Body of pancreas (tissue), 4 donors: Measurements from ENCODE around the gene UST. TPM values are rescaled to one million over a fixed set of nuclear protein-coding genes. Genes with fewer than 3 reads are reported as not detected.

Experiments used
- ATAC-seq: fragments of 150-250 bp; one replicate; pipeline ENCODE4 v1.9.1; 2016
- DNase-seq, 4 donors: peaks; one replicate each; pipeline ENCODE4 v3.0.0-alpha.2; 2019
- H3K27ac ChIP-seq, 4 donors: fragments of 200-600 bp; sonication (generic); 1 replicate in 3 of 4; 2 replicates in 1 of 4; pipeline versions ENCODE4 v1.5.1 to v1.6.1; 2016 to 2019; ENCODE audit warnings: mild to moderate bottlenecking in 1 of 4, mixed read lengths in 1 of 4, moderate library complexity in 1 of 4
- H3K27me3 ChIP-seq, 2 donors: fragments of 200-600 bp; sonication (generic); one replicate each; pipeline ENCODE4 v1.6.0; 2016; ENCODE audit warnings: mild to moderate bottlenecking in 1 of 2
- H3K36me3 ChIP-seq, 2 donors: fragments of 200-600 bp; sonication (generic); replicated peaks in 1 of 2; 2 replicates each; pipeline ENCODE4 v1.5.1; 2016; ENCODE audit warnings: low read depth in 2 of 2; ENCODE audit not compliant: insufficient read depth in 1 of 2
- H3K4me1 ChIP-seq: fragments of 200-600 bp; sonication (generic); one replicate; pipeline ENCODE4 v1.6.0; 2016
- H3K4me3 ChIP-seq, 2 donors: fragments of 200-600 bp; sonication (generic); 1 replicate in 1 of 2; 2 replicates in 1 of 2; pipeline ENCODE4 v1.5.1; 2016 to 2019
- H3K9me3 ChIP-seq, 3 donors: fragments of 200-600 bp; sonication (generic); 1 replicate in 2 of 3; 2 replicates in 1 of 3; pipeline ENCODE4 v1.5.1; 2016
- POLR2A ChIP-seq, 3 donors: fragments of 450-650 bp; IDR thresholded peaks; one replicate each; pipeline ENCODE4 v1.6.1; 2016; ENCODE audit warnings: antibody characterized with exemption in 3 of 3, mild to moderate bottlenecking in 2 of 3
- WGBS, 2 donors: methylation state at CpG; one replicate each; pipeline ENCODE4 v1.1.5; 2017; 5-methylcytosine and 5-hydroxymethylcytosine counted together
- intact Hi-C: fragments of 100-400 bp; cut with DNase I; formaldehyde crosslinking; loops from one replicate; pipeline ENCODE4 v1.15.1; 2023
- total RNA-seq, 2 donors: library from RNA; depleted of rRNA; stranded (reverse); fragments of >200 nt; gene quantifications; one replicate each; pipeline ENCODE4 v1.1.0, GENCODE V29; 2016
- TF ChIP-seq, protein P1 (sequence below), 7 experiments: fragments of 450-650 bp in 4 of 7; fragments of 200-600 bp in 3 of 7; sonication (generic) in 3 of 7; IDR thresholded peaks; one replicate each; pipeline ENCODE4 v1.5.1; 2016 to 2019; ENCODE audit warnings: antibody characterized with exemption in 7 of 7

Gene UST
- total RNA-seq, 2 donors from 2014 or later: 11.4 to 28.3 TPM

DNA sequence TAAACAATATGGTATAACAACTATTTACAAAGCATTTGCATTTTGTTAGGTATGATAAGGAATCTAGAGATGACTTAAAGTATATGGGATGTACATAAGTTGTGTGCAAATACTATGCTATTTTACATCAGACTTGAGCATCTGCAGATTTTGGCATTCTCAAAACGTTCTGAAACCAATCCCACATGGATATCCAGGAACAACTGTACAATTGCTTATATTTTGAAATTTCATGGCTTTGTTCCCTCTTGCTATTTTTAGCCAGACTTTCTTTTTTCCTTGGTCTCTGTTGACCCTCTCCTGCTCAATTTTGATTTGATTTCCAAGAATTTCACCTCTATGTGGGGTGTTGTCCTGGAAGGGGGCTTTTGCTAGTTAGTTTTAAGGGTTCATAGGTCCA lies 32.9 kb upstream of the UST start:
- intact Hi-C loops: no loop called here
- Histone ChIP-seq H3K36me3 (no peaks in the 10 kb centered on the region), H3K9me3 (no peaks in the 10 kb centered on the region), H3K4me3 (no peak overlapping the region), H3K27me3 (no peaks in the 10 kb centered on the region), H3K4me1 (no peaks in the 10 kb centered on the region), H3K27ac (no peak overlapping the region)
- ATAC-seq (no peak), DNase-seq (no peak)
- TF ChIP-seq, protein P1, sequence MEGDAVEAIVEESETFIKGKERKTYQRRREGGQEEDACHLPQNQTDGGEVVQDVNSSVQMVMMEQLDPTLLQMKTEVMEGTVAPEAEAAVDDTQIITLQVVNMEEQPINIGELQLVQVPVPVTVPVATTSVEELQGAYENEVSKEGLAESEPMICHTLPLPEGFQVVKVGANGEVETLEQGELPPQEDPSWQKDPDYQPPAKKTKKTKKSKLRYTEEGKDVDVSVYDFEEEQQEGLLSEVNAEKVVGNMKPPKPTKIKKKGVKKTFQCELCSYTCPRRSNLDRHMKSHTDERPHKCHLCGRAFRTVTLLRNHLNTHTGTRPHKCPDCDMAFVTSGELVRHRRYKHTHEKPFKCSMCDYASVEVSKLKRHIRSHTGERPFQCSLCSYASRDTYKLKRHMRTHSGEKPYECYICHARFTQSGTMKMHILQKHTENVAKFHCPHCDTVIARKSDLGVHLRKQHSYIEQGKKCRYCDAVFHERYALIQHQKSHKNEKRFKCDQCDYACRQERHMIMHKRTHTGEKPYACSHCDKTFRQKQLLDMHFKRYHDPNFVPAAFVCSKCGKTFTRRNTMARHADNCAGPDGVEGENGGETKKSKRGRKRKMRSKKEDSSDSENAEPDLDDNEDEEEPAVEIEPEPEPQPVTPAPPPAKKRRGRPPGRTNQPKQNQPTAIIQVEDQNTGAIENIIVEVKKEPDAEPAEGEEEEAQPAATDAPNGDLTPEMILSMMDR (IDR thresholded peaks at IDR 0.05): no peak
- TF ChIP-seq POLR2A (IDR thresholded peaks at IDR 0.05): no peak
- 38 to 43% methylated on average over 1 of the region's 1 CpG for WGBS, 2 donors

DNA sequence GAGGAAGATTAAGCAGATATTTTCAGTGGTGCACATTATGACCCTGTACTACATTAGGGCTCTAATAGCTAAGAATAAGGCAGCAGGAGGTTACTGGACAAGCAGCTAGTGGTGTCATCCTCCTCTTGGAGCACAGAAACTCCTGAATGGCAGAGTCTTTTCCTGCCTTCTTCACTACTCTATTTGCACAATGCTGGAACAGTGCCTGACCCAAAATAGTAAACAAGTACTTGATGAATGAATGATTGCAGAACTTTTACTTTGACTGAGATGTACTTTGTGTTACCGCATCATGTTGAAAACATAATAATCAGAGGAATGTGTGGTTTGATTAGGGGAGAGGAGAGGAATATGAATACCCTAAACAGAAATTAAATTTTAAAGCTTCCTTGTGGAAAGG lies 30.0 kb upstream of the UST start:
- 0% methylated on average over 1 of the region's 1 CpG for WGBS, 2 donors

DNA sequence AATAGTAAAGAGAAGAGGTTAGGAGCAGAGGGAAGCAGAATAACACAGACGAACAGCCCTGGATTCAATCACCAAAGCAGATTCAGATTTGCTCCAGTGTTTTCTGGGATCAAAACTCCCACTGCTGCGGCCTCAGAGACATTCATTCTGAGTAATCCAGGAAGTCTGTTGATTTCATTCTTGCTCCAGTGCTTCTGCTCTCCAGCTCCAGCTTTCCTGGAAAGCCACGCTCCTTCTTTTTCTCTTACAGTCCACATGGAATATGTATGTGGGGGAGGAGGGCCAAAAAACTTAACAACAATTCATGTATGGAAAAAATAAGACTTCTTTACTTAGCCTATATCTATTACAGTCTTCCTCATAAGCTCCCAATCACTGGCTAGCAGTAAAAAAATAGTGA lies 26.4 kb upstream of the UST start:
- H3K27me3 ChIP-seq: no peaks in the 10 kb centered on the region
- WGBS, 2 donors: 88 to 91% methylated on average over 3 of the region's 3 CpGs
- DNase-seq (no peak), ATAC-seq (no peak)
- no peak overlapping the region for H3K27ac ChIP-seq
- no peaks in the 10 kb centered on the region for H3K4me1 ChIP-seq
- intact Hi-C loops: no loop called here
- H3K9me3 ChIP-seq: no peaks in the 10 kb centered on the region
- H3K36me3 ChIP-seq: no peaks in the 10 kb centered on the region
- H3K4me3 ChIP-seq: no peak overlapping the region
- TF ChIP-seq, protein P1 (IDR thresholded peaks at IDR 0.05): no peak
- no peak for TF ChIP-seq POLR2A (IDR thresholded peaks at IDR 0.05)

More for the DNA sequence above, 30.0 kb upstream of the UST start:
- H3K27ac ChIP-seq: no peak overlapping the region
- ATAC-seq (no peak), DNase-seq (no peak)
- no peaks in the 10 kb centered on the region for H3K27me3 ChIP-seq
- H3K4me1 ChIP-seq: no peaks in the 10 kb centered on the region
- intact Hi-C loops: no loop called here
- TF ChIP-seq, protein P1 (IDR thresholded peaks at IDR 0.05): no peak
- no peak for TF ChIP-seq POLR2A (IDR thresholded peaks at IDR 0.05)
- no peaks in the 10 kb centered on the region for H3K9me3 ChIP-seq
- H3K36me3 ChIP-seq: no peaks in the 10 kb centered on the region
- H3K4me3 ChIP-seq: no peak overlapping the region

DNA sequence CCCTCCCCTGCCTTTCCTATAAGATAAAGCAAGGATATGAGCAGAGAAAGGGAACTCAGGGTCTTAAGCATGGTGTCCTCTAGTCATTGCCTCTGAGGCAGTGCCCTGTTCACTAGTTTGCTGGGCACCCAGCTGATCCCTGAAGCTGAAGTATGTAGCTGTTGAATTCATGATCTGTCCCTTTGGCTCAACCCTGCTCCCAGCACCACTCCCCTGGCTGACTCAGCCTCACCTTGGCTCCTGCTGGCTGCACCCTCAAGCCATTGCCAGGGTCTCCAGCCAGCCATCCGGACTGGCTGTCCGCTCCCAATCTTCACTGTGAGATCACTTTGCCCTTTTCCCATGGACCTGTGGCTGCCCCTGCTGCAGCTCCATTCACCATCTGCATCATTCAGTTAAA lies 25.9 kb upstream of the UST start:
- Histone ChIP-seq H3K9me3 (no peaks in the 10 kb centered on the region), H3K4me1 (no peaks in the 10 kb centered on the region), H3K36me3 (no peaks in the 10 kb centered on the region), H3K27me3 (no peaks in the 10 kb centered on the region), H3K27ac (no peak overlapping the region), H3K4me3 (no peak overlapping the region)
- ATAC-seq (no peak), DNase-seq (no peak)
- intact Hi-C loops: no loop called here
- 79 to 88% methylated on average over 2 of the region's 2 CpGs for WGBS, 2 donors
- TF ChIP-seq, protein P1 (IDR thresholded peaks at IDR 0.05): no peak

DNA sequence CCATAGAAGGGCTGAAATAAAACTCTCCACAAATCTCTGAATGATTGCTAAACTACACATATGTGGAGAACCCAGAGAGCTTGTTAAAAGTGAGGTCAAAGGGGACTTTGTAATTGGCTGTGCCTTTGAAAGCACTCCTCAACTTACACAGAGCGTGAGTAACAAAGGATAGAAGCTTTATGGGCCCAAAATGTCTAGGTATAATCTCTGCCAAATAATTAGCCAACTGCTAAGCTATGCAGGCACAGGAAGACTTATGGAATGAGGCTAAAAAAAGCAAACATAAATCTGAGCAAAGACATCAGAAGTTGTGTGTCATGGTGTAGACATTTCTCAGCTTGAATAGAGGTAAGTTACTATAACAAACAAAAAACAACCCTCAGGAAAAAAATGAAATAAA lies 23.3 kb upstream of the UST start:
- Histone ChIP-seq H3K4me3 (no peak overlapping the region), H3K9me3 (peaks cover 0 to 7% (median 0%) of the 10 kb centered on the region in 3 donors), H3K27me3 (no peaks in the 10 kb centered on the region), H3K36me3 (no peaks in the 10 kb centered on the region), H3K27ac (no peak overlapping the region), H3K4me1 (no peaks in the 10 kb centered on the region)
- ATAC-seq (no peak), DNase-seq (no peak)
- intact Hi-C loops: no loop called here
- TF ChIP-seq, protein P1 (IDR thresholded peaks at IDR 0.05): no peak
- no peak for TF ChIP-seq POLR2A (IDR thresholded peaks at IDR 0.05)
- WGBS, 2 donors: 83 to 84% methylated on average over 1 of the region's 1 CpG
